ENCODE results near the gene ONECUT1.

The ONECUT1 gene

GRCh38 chr15:52730594-52730993 lies 59.5 kb downstream of the ONECUT1 start:
- DNase-seq: no peak

- no peak for DNase-seq
These were observed 60.0 kb downstream of the ONECUT1 start for GRCh38 chr15:52730173-52730572.

- no peak for DNase-seq
These were observed 61.2 kb downstream of the ONECUT1 start for GRCh38 chr15:52728899-52729298.

GRCh38 chr15:52727815-52728214 lies 62.3 kb downstream of the ONECUT1 start:
- no peak for DNase-seq

- DNase-seq: no peak
These were observed 63.9 kb downstream of the ONECUT1 start for GRCh38 chr15:52726195-52726594.

GRCh38 chr15:52718551-52718950 lies 71.6 kb downstream of the ONECUT1 start:
- no peak for DNase-seq

GRCh38 chr15:52717924-52718323 lies 72.2 kb downstream of the ONECUT1 start:
- DNase-seq: no peak

- no peak for DNase-seq
These were observed 72.7 kb downstream of the ONECUT1 start for GRCh38 chr15:52717481-52717880.

- no peak for DNase-seq
These were observed 73.6 kb downstream of the ONECUT1 start for GRCh38 chr15:52716536-52716935.

GRCh38 chr15:52715411-52715810 lies 74.7 kb downstream of the ONECUT1 start:
- no peak for DNase-seq

GRCh38 chr15:52714968-52715367 lies 75.2 kb downstream of the ONECUT1 start:
- no peak for DNase-seq

GRCh38 chr15:52710708-52711389 lies 79.3 kb downstream of the ONECUT1 start:
- DNase-seq: no peak

GRCh38 chr15:52710050-52710707 lies 80.0 kb downstream of the ONECUT1 start:
- no peak for DNase-seq

GRCh38 chr15:52709187-52709981 lies 80.8 kb downstream of the ONECUT1 start:
- DNase-seq: no peak
